Hypothalamus (tissue), 51 donors: ENCODE results near the gene LECT2.

Source experiments
- DNase-seq, 51 donors: peaks; one replicate each; lab custom pipeline; 2025; lab: John Stamatoyannopoulos, UW

The LECT2 gene

DNA sequence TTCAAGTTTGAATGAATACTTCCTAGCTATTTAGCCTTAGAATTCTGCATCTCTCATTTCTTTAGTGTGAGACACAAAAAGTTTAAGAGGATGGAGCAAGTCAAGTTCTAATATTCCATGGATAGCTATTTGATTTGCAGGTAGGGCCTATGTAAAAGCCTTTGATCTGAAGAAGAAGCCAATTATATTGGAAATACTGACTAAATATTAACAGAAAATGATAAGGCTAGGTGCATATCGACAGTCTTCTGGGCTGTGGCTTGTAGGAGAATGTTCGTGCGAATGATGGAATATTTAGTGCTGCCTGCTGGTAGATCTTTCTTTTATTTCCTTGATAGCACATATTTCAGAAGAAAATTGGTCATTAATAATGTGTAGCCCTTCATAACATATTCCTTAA lies at the start of gene LECT2:
Gene LECT2, minus strand, starts transcription at position 85 of the 400 bp plus-strand sequence. CDS start 150 bp downstream, outside the sequence.
- DNase-seq: no peak

GRCh38 chr5:136004436-136004835 lies 49.7 kb upstream of the LECT2 start:
- no peak for DNase-seq

DNA sequence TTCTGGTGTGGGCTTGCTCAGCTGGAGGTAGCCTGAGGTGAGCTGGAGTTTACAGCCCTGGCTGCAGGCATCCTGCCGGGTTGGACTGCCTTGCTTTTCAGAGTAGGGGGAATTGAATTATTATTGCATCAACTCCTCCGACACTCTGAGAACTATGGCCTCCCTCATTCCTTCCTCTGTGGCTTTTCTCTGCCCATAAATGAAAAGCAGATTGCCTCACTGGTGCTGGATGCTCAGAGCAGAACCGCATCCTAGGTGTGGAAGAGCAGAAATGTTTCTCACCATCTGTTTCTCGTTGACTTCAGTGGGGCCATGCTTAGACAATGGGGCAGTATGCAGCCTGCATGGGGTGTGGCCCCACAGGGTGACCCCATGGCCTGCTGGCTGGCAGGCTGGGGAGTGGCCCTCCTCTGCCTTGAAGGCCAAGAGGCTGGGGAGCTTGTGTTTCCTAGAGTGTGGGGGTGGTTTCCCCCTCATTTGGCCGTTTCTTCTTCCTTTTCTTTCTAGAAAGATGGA lies 46.7 kb upstream of the LECT2 start:
- no peak for DNase-seq

DNA sequence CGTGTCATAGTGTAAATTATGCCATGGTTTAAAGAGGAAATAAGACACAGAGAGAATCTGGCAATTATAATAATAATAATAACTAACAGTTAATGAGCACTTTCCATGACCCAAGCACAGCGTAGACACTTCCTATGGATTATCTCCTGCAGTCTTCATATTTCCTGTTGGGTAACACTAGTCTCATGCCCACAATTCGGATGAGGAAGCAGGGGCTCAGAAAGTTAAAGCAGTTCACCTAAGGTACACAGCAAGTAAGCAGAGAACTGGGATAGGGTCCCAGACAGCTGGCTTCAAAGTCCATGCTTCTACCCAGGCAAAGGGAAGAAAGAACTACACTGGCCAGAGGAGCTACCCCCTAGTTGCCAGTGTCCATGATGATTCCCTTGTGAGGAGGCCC lies 46.1 kb upstream of the LECT2 start:
- no peak for DNase-seq

- no peak for DNase-seq
Observed at GRCh38 chr5:136000147-136000546, 45.4 kb upstream of the LECT2 start.

- DNase-seq: peak in 1 of 51 donors; percentile 6
Observed at GRCh38 chr5:135999406-136000139, 44.8 kb upstream of the LECT2 start.

- DNase-seq: no peak
Observed at GRCh38 chr5:135998889-135999288, 44.1 kb upstream of the LECT2 start.

GRCh38 chr5:135997673-135998335 lies 43.0 kb upstream of the LECT2 start:
- no peak for DNase-seq

DNA sequence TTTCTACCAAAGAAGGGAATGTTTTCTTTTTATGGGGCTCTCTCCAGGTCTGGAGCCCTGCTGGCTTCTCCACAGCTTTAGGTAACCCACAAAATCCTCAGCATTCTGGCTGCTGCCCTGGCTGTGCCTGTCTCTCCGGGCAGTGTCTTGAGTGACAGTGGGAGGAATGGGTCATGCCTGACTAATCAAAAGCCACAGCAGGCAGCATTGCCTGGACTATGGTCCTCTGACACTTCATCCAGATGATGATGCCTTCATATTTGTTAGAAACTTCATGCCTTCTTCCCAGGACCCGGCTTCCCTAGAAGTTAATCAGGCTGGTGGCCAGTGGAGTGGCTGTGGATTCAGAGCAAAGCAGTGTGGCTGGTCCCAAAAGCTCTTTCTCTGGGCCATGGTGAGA lies 41.8 kb upstream of the LECT2 start:
- DNase-seq: no peak

- DNase-seq: no peak
Observed at GRCh38 chr5:135995976-135996375, 41.2 kb upstream of the LECT2 start.

GRCh38 chr5:135993880-135994636 lies 39.3 kb upstream of the LECT2 start:
- no peak for DNase-seq

GRCh38 chr5:135993335-135993879 lies 38.6 kb upstream of the LECT2 start:
- no peak for DNase-seq

DNA sequence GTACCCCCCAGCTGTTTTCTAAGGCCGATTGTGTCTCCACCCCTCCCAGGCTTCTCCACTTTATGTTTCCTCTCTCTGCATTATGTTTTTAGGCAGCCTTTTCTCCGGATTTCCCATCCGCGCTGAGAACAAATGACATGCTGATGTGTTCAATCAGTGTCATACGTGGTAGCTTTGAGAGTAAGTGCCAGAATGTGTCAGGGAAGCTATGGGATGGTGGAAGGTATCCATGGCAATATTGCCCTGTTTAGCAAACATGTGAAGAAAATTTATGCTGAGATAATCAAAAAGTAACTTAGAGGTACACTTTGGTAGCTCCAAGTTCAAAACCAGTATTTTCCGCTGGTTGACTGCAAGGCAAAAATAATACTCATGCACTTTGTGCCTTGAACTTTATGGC lies 36.6 kb upstream of the LECT2 start:
- DNase-seq: no peak

DNA sequence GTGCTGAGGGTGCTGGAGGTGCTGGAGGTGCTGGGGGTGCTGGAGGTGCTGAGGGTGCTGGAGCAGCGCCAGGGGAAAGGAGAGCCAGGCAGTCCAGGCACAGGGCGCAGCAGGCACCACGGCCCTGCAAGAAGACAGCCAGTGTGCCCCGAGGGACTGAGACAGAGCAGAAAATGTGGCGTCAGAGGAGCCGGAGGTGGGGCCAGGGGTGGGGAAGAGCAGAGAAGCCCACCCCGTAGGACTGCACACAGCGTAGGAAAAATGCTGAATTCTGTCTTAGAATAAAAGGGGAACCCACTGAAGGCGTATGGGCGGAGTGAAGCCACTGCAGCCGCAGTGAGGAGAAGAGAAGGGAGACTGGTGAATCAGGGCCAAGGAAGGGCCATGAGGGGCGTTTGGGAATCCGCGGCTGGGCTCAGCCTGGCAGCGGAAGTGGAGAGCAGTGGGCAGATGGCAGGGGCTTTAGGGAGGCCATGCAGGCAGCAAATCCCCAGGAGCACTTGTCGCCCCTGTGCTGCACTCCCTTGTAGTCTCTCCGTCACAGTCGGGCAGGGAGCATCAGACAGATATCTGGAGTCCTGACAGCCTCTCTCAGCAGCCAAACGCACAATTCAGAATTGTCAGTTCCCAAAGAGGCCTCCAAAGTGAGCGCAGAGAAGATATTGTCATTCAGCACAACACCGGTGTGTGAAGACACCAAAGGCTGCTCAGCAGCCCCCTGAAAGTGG lies 35.9 kb upstream of the LECT2 start:
- no peak for DNase-seq

DNA sequence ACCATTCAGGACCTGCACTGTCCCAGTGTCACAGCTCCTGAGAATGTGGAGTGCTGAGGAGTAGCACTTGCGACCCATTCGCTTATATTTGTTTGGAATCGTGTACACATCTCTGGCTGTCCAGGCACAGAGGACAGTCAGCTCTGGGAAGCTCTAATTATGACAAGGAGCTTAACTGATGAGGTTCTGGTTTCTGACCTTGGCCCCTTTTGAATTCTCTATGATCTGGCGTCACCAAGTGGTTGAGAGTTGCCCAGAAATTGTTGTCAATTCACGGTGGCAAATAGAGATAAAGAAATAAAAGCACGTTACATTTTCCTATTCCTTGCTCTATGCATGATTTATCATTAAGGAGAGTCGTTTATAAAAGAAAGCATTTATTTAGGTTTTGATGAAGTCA lies 34.9 kb upstream of the LECT2 start:
- DNase-seq: no peak

- DNase-seq: no peak
Observed at GRCh38 chr5:135988546-135988945, 33.8 kb upstream of the LECT2 start.

DNA sequence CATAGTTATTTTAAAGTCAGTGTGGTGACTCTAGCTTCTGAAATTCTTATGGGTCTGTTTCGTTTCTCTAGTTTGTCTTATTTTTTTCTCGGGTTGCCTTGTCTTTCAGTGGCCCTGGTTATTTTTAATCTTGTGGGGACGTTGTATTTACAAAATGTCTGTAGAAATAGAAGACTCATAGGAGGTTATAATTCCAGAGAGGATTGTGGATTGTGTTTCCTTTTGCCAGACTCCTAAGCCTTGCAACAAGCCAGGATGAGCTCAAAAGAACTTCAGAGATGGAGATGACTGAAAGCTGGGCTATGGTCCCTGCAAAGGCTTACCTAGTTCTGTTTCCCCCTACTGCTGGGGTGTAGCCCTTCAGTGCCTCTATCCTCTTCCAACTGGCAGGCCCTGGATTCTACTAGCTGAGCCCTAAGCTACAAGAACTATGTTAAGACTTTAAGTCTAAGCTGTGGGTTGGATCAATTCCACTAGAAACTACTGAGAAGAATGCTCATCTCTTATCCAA lies 32.2 kb upstream of the LECT2 start:
- DNase-seq: no peak

- no peak for DNase-seq
Observed at GRCh38 chr5:135986401-135986800, 31.6 kb upstream of the LECT2 start.

DNA sequence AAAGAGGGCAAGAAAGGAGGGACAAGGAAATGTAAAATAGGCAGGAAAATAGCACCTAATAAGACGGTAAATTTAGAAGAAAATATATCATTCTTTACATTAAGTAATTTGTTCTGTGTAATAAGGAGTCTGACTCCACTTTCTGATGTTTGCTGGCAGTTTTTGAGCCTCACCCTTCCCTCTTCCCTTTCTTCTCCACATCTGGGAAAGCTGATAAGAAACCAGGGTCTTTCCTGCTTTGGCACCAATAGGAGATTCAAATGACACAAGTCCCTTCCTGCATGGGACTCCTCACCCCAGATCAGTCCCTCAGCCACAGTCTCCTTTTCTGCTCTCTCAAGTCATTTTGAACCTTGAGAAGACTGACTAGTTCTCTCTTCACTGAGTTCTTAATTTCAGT lies 31.2 kb upstream of the LECT2 start:
- no peak for DNase-seq

DNA sequence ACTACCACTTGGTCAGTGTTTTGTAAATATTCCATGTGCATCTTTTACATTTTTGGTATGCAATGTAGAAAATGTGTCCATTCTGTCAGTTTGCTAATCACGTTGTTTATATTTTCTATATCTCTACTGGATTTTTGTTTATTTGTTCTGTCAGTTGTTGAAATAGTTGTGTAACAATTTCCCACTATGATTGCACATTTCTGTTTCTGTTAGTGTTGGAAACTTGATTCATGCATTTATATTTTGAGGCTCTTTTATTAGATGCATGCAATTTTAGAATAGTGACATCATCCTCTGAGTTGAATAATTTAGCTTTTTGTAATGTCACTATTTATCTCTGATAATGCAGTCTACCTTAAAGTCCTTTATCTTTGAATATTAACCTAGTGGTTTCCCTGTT lies 25.8 kb upstream of the LECT2 start:
- DNase-seq: no peak
